OCI-LY3 (cell line): ENCODE results near the gene WDR90.

ENCODE experiments used
- EZH2phosphoT487 ChIP-seq: fragments of 200-600 bp; shearing (Covaris generic); IDR thresholded peaks from 2 replicates; pipeline ENCODE4 v1.6.1; 2018; ENCODE audit warnings: antibody characterized with exemption, mixed run types, low read depth
- TF ChIP-seq, protein P1 (sequence below): fragments of 200-600, 300-600 bp; sonication (generic); IDR thresholded peaks from 2 replicates; pipeline ENCODE4 v1.5.1; 2014; ENCODE audit warnings: antibody characterized with exemption, low read length, low read depth

DNA sequence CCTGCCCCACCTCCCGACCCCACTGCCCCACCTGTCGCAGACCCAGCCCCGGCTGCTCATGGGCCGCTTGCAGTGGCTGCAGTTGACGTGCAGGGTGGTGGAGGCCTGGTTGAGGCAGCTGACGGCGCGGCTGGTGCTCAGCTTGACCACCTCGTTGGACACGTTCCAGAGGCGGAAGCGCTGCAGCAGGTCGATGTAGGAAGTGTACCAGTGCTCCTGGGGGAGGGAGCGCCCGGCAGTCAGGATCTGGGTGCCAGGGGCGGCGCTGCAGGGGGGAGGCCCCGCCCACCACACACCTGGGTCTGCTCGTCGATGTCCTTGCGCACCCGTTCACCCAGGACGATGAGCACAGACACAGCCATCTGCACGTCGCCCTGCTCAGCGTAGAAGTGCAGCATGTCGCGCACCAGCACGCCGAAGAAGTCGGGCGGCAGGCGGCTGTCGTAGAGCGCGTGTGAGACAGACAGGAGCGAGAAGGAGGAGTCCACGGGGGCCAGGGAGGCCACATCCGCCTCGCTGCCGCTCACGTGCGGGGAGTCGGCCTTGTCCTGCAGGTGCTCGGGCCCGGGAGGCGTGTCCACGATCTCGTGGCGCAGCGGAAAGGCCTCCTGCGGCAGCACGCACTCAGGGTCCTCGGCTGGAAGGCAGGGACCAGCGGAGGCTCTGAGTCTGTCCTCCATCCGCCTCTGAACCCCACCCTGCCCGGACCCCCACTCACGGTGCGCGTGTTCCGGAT, 36.0 kb downstream of the WDR90 start:
- TF ChIP-seq EZH2phosphoT487 = no peak
- TF ChIP-seq, protein P1, sequence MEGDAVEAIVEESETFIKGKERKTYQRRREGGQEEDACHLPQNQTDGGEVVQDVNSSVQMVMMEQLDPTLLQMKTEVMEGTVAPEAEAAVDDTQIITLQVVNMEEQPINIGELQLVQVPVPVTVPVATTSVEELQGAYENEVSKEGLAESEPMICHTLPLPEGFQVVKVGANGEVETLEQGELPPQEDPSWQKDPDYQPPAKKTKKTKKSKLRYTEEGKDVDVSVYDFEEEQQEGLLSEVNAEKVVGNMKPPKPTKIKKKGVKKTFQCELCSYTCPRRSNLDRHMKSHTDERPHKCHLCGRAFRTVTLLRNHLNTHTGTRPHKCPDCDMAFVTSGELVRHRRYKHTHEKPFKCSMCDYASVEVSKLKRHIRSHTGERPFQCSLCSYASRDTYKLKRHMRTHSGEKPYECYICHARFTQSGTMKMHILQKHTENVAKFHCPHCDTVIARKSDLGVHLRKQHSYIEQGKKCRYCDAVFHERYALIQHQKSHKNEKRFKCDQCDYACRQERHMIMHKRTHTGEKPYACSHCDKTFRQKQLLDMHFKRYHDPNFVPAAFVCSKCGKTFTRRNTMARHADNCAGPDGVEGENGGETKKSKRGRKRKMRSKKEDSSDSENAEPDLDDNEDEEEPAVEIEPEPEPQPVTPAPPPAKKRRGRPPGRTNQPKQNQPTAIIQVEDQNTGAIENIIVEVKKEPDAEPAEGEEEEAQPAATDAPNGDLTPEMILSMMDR = no peak
